Smooth muscle cell of trachea (primary cell): Measurements from ENCODE around the gene CENPU. TPM values are rescaled to one million over a fixed set of nuclear protein-coding genes. Genes with fewer than 3 reads are reported as not detected.

Source experiments
- total RNA-seq: library from RNA; depleted of rRNA; stranded (reverse); fragments of >200 nt; gene quantifications from 2 replicates; pipeline ENCODE4 v1.2.1, GENCODE V29; 2014

CENPU gene, protein sequence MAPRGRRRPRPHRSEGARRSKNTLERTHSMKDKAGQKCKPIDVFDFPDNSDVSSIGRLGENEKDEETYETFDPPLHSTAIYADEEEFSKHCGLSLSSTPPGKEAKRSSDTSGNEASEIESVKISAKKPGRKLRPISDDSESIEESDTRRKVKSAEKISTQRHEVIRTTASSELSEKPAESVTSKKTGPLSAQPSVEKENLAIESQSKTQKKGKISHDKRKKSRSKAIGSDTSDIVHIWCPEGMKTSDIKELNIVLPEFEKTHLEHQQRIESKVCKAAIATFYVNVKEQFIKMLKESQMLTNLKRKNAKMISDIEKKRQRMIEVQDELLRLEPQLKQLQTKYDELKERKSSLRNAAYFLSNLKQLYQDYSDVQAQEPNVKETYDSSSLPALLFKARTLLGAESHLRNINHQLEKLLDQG
- 2.0 and 38.0 TPM in 2 replicates for total RNA-seq

DNA sequence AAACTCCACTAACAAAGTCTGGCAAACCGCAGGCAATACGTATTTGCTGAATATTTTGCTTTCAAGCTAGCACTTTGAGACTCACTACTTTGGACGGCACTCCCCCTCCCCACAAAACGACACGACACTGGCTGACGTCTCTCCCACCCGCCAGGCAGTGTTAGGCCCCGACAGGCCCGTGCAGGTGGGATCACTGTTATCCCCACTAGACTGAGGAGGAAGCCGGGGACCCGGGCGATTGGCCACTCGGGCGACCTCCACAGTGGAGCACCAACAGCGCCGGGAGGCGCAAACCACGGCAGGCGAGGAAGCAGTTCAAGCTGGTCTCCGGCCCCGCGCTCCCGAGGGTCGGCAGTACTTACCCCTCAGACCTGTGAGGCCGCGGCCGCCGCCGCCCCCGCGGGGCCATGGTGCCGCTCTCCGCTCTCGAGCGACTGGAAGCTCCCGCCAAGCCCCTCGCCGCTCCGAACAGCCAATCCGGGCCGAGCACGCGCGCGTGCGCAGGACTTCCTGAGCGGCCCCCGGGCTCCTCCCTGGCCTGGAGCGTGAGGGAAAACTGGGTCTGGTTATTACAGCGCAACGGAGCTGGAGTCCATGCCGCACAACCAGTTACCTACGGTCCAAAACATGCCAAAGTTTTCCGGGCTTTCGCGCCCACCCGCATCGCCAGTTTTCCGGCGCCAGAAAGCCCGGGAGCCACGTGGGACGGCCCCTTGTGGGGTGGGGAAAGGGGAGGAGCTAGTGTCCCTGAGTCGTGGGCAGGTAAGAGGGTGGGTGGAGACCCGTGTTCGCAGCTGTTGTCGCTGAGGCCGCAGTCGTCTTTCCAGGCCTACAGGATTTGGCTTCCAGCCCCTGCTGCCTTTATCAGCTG is at the start of gene CENPU:
Gene CENPU (minus strand): TSS at position 443 of the 871 bp plus-strand sequence. CDS start 34 bp downstream, at position 409.

DNA sequence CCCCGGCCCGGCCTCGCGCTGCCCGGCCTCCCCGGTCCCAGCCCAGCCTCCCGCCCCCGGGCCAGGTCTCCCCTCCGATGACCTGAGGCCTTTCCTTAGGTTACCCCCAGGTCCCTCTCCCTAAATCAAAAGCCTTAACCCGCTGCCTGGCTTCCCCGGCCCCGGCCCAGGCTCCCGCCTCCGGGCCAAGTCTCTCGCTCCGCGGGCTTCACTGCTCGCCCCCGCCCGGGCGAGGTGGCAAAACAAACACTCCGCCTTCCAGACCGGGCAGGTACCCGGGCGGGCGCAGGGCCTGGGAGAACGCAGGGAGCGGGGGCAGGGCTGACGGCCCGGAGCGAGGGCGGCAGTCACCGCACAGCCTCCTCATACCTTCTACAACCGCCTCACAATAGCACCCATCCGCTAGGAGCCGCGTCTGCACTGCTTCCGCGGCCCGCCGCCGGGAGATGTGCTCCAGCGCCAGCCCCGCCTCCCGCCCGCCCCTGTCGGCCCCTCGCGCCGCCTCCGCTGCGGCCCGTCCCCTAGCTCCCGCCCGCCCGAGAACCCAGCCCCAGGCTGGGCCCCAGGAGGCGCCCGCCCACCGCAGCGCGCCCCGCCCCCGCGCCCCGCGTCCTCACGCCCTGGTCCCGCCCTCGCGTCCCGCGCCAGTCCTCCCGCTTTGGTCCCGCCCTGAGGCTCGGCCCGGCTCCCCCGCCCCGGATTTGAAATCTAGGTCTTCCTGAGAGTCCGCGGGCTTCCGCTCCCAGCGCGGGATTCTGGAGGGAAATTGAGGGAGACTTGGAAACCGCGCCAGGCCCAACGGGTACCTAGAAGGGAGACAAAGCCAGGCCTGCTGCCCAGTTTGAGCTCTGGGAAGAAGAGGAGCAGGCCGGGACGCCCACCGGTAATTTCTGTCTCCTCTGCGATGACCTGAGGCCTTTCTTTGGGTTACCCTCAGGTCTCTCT is 84.6 kb downstream of the CENPU start, which contains the start of the genes CASP3 and PRIMPOL:
Gene CASP3 (minus strand): TSS at position 422 of the 945 bp plus-strand sequence. CDS start 10,994 bp downstream, outside the sequence.
Gene PRIMPOL (plus strand): TSS at position 713 of the 945 bp plus-strand sequence. CDS start 7,403 bp downstream, outside the sequence.

Other genes starting within 250 kb of the CENPU start
- 17.9 and 23.1 TPM in 2 replicates for gene CASP3, start 84.6 kb downstream of the CENPU start, total RNA-seq
- 14.6 and 21.5 TPM in 2 replicates for gene PRIMPOL, start 84.4 kb downstream of the CENPU start, total RNA-seq
- gene ACSL1, start 91.9 kb upstream of the CENPU start, total RNA-seq = 30.4 and 32.0 TPM in 2 replicates